NOMO-1 (cell line): ENCODE results near the gene TTC39C.
A peak's percentile ranks its signal among the peaks of the same experiment; 100 is the strongest.

Experiments used
- DNase-seq, 2 experiments: peaks; one replicate each; lab custom pipeline; 2025; ENCODE audit not compliant: unreplicated experiment in 2 of 2; lab: John Stamatoyannopoulos, UW

Gene TTC39C

DNA sequence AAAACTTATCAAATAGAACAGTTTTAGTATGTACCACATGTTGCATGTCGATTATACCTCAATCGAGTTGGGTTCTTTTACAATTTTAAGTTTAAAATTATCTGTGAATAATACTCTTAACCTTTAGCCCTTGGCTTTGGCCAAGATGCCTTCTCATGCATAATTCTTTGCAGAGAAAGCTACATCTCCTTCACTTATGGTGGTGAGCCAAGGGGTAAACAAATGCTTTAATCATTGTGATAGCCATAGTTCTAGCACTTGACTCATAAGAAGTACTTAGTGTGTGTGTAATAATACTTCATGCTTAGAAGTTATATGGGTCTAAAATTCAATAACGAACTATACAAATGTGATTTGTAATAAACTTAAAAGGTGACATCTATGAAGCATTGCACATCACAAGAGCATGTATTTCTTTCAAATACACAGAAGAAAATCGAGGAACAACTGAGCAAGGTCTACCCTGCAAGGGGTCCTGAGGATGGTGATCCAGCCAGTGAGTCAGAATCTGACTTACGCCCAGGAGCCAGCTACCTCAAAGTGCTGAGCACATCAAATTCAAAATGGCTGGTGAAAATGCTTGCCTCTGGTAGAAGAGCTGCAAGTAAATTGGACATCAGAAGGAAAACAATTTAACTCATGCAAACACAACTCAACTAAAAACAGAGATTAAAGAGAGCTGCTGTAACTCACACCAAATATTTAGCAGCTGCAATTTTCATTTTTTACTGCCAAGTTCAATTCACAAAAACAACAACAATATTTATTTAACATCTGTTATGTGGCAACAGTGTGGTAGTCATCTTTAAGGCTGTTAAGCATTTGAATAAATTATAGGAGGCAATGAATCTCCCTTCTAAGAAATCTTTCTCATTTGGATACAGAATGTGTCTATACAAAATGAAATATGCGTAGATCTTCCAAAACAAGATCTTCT lies 23.8 kb upstream of the TTC39C start:
- no peak for DNase-seq

DNA sequence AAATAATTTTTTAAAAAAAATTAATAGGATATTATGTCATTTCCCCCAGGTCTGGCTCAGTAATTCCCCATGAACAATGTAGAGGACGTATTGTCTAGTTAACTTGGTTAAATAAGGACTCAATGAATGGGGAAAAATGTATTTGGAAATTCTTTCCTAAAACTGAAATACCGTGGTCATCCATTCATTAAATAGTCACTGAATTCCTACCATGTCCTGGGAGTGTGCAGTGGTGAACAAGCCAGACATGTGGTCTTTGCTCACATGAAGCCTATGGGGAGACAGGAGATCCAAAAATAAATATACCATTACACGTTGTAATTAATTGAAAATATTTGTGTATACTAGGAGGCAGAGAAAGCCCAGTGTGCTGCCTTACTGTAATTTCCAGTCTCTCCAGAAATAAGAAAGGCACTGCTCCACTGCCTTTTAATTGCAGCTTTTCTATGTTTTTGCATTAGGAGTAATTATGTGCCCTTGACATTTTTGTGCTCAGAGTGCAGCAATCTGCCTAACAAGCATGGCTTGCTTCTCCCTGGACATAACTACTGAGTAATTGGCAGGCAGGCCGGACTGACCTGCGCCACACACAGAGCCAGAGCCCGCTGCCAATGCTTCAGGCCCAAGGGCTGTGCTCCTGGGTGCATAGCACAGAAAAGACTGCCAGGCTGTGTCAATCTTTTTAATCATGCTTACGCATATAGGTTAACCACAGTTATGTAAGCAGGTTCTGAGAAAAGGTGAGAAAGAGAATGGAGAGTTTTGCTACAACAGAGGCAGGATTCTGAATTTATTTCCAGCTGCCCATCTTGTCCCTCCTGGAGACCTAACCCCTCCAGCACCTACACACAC lies 22.2 kb upstream of the TTC39C start:
- DNase-seq: no peak

DNA sequence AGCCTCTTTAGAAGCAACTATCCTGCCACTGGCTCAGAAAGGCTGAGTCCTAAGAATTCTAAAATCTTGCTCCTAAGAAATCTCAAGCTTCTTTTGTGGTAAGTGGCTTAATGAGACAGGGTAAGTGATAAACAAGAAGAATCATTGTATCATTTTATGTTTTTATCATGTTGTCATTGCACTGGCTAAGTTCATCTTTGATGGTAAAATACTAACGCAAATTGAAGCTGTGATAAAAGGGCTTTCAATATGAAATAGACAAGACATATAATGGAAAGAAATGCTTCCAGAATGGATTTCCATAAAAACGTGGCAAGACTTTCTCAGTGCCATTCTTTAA lies 21.6 kb upstream of the TTC39C start:
- DNase-seq: no peak

DNA sequence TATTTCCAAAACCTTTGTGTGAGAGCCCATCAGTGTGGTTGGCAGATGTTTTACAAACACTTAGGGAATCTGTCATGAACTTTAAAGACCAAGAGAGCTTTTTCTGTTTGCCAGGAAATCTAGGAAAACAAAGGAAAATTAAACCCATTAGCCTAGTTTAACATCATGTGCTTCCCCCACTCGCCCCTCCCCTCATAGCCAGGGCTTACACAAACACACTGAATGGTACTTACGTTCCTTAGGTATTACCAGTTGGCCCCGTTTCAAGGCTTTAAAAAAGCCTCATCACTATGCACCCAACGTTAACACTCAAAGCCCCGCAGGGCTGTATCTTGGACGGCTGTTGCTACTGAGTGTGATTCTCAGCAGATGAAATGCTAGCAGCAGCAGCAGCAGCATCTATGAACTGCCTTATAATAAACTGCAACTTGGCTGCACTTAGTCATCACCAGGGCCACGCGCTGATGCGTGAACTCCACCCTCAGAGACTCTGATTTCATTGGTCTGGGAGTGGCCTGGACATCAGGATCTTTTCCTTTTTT lies 20.1 kb upstream of the TTC39C start:
- no peak for DNase-seq

DNA sequence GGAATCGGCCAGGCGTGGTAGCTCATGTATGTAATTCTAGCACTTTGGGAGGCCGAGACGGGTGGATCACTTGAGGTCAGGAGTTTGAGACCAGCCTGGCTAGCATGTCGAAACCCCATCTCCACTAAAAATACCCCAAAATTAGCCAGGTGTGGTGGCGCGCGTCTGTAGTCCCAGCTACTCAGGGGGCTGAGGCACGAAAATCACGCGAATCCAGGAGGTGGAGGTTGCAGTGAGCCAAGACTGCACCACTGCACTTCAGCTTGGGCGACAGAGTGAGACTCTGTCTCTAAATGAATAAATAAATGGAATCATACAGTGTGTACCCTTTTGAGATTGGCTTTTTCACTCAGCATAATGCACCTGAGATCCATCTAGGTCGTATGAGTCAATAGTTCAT lies 19.4 kb upstream of the TTC39C start:
- no peak for DNase-seq

DNA sequence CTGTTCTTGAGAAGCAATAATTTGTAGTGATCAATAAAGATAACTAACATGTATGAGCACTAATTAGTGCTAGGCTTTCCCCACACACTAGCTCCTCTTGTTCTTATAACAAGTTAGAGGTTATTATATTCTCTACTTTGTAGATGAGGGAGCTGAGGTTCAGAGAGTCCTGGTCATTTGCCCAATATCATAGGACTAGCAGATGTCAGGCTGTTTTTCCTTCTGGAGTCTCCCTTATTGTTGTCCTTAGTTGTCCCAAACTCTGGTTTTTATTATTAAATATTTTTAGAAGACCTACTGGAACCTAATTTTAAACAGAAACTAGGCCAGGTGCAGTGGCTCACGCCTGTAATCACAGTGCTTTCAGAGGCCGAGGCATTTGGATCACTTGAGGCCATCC lies 16.5 kb upstream of the TTC39C start:
- no peak for DNase-seq

DNA sequence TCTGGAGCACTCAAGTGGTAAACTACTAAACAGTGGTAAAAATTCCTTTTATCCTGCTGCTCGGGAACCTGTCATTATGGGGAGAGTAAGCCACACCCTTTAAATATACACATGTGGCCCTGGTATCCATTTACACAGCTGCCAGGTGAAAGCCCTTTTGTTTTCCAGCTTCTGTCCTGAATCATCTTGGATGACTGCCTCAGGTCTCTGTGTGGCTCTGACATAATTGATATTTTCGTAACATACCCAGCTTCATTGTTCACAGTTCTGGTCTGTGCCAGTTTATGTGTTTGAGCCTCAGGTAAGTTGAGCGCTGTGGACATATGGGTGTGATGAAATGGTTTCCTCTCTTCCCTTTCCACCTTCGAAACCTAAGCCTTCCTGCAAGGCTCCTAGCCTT lies 15.7 kb upstream of the TTC39C start:
- DNase-seq: no peak

DNA sequence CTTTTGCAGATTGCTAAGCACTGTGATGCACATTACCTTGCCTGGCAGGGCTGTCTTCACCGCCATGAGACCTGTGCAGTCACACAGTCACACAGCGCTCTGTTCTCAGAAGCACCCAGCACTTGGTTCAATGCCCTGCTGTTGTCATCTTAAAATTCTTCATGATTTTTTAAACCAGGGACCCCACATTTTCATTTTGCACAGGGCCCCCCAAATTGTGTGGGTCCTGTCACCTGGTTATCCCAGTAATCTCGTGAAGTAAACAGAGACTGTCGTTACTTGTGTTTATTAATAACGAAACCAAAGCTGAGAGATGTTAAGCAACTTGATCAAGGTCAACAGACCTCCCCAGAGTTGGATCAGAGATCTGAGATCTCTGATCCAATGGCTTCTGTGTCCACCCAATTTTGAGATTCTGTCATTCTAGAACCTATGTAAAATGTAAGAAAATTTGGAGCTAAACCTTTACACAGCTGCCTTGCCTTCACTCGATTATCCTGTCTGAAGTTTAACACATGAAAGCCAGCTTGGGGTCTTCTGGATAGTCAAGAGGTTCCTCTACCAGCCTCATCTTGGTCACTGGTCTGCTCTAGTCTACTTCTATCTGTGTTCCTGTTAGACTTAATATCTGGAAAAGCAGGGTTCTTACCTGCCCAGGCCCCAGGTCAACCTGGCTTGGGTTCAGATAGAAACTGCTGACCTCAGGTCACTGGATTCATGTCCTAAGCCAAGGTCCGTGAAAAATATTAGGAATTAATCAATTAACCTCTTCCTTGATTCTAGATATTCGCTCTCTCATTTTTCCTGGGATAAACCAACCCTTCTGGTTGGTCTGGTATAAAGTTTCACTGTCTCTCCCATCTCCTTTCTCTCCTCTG lies 13.7 kb upstream of the TTC39C start:
- DNase-seq: no peak

DNA sequence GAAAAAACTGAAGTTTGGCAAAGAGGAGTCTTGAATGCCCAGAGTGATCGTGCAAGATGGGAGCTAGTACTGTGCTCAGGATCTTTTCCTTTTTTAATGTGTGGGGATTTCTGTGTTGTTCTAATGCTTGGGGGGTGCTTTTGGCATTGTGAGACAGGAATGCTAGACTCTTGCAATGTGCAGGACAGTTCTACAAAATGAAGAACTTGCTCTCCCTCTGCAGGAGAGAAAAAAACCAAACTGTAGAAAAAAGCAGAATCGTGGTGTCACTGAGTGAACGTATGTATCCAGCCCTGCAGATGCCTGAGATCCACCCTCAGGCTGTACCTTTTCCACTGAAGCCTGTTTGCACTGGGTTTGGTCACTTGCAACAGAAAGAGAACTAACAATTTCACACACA lies 12.1 kb upstream of the TTC39C start:
- DNase-seq: peak in 1 of 2 experiments; percentile 5

DNA sequence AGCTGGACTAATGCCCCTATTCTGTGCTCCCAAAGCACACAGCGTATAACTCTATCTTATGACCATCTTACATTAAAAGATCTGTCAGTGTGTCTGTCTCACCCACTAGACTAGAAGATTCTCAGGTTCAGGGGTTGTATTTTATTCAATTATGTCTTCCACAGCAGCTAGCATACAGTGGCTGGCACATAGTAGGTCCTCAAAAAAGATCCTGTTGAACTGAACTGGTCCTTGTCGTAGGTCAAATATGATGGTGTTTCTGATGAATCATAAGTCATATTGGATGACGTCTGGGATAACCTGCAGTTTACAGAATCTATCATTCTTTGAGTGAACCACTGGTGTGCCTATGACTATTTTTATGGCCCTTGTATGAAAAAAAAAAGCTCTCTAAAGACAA lies 11.3 kb upstream of the TTC39C start:
- DNase-seq: no peak

DNA sequence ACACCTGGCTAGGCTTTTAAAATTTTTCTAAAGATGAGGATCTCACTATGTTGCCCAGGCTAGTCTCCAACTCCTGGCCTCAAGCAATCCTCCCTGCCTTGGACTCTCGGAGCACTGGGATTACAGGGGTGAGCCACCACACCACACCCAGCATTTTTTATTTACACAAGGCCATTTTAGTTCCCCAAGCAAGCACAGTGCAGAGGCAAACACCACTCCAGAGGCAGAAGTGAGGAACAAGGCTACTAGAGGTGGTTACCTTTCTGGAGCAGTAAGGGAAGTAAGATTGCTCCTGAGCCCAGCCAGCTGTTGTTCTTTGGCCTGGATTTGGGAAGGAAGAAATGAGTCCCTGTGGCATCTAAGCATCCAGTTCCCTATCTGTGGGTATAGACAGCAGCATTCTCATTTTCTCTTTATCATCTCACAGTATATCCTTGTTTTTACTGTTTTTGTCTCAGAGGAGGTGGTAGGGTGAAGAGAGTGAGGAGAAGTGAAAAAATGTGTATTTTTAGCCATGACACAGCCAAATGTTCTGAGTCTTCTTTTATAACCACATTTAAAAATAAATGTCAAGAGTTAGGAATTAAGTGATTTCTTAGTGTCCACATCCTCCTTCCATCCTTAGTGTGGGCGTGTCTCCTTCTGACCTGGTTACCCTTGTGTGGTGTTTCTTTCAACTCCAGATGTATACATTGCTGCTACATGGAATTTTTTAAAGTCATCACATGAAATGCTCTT lies 10.5 kb upstream of the TTC39C start:
- peak; percentile 15 to 33 for DNase-seq

DNA sequence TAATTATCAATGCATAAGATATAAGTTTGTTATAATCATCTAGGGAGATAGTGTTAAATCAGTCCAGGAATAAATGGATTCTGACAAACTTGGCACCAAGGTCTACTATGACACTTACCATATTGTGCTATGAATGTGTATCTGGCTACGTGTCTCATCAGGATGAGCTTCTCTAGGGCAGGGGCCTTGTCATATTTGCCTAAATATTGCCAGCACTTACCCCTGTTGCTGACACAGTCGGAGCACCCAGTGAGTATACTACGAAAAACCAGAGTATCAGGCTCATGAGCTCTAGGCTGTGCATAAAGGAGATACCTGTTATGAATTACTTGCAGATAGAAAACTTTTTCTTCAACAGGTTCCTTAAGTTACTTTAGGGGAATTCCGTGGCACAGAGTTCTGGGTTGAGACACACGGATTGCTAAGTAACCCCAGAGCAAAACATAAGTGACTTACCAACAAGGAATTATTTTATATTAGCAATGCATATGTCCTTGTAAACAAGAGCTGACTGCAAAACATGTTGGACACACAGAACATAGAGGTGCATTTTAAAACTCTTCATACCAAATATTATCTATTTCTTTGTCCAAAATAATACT lies 7.7 kb upstream of the TTC39C start:
- DNase-seq: no peak

DNA sequence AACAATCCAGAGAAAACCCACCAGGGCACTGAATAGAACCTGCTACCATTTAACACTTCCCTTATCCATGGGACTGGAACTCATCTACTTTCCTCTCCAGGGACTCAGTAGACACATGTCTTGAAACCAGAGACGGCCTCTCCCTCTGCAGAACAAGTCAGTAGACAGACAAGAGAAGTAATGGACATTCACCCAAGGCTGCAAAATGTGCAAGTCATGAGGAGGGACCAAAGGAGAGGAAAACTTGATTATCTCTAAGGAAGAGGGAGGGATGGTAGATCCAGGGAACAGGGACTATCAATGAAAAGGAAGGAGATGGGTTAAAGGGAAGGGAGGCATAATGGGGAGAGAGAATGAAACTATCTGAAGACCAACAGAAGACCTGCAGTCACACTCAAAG lies 5.3 kb upstream of the TTC39C start:
- DNase-seq: no peak

DNA sequence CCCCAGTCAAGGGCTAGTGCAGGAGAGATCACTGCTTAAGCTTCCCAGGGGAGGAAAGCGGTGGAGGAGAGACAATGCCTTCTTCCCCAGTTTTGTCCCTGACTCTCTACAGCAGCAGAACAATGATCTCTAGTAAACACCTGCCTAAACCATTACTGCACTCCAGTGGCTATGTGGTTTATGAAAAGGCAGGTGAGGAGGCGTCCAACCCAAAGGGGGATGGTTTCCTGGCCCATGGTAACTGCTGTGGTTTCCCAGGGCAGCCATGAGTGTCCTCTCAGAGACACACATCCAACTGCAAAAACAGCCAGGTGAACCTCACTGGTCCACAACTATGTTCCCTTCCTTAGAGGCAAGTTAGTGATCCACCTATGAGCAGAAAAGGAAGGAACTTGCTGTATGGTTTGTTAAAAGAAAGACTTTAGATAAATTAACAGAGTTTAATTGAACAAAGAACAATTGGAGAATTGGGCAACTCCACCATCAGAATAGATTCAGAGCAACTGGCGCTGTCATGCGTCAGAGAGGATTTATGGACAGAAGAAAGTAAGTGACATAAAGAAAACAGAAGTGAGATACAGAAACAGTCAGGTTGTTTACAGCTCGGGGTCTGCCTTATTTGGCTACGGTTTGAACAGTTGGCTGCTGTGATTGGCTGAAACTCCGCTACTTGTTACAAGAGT lies 4.8 kb upstream of the TTC39C start:
- peak; percentile 22 to 76 for DNase-seq

DNA sequence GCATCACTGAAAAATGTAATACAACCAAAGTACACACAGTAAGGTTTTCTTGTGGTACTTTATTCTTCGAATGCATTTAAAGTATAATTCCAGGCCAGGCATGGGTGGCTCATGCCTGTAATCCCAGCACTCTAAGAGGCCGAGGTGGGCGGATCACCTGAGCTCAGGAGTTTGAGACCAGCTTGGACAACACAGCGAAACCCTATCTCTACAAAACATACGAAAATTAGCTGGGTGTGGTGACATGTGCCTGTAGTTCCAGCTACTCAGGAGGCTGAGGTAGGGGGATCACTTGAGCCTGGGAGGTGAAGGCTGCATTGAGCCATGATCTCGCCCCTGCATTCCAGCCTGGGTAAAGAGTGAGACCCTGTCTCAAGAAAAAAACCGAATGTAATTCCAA lies 3.9 kb upstream of the TTC39C start:
- no peak for DNase-seq

DNA sequence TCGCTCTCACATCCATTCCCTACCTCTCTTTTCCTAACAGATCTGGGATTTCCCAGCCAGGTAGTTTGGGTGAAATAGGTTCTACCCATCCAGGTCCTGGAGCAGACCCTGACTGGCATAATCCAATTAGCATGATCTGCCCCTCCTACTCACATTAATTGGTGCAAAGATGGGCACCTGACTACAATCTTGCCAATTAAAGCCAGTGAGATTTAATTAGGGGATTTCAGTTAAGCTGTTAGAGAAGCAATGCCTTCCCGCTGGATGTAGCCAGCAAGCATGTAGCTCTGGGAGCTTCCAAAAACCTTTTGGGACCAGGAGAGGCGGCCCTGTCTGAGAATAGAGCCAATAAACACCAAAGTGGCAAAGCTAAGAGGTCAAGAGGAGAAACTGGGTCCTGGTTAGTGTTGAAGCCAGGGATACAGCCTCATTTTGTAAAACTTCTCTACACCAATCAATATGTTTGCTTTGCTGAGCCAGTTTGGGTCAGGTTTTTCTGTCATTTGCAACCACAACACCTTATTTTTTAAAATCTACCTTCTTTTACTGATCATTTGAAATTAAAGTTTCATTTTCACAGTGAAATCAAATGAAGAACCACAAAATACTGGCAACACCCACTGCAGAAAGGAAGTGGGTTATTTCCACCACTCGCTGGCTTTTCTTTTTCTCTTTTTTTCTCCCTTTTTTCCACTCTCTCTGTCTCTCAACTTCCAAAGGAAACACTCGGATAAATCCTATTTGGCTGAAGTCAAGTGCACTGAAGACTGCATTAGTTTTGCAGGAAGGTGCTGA lies 3.2 kb upstream of the TTC39C start:
- peak in 1 of 2 experiments; percentile 31 for DNase-seq

DNA sequence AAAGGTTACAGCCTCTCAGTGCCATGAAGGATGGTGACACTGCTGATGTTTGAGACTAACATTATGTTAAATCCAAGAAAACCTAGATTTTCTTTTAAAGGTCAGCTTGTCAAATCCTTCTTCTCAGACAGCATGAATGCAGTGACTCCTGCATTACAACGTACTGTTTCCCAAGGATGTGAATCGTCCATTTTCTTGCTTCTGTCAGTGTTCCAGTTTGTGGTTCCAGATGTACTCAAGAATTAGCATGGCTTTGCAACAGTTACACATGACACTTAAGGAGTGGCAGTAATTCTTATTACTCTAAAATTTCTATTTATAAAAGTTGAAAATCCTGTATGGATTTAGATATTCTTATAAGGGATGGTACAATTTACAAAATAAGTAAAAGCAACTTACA lies 1.5 kb upstream of the TTC39C start:
- DNase-seq: no peak

DNA sequence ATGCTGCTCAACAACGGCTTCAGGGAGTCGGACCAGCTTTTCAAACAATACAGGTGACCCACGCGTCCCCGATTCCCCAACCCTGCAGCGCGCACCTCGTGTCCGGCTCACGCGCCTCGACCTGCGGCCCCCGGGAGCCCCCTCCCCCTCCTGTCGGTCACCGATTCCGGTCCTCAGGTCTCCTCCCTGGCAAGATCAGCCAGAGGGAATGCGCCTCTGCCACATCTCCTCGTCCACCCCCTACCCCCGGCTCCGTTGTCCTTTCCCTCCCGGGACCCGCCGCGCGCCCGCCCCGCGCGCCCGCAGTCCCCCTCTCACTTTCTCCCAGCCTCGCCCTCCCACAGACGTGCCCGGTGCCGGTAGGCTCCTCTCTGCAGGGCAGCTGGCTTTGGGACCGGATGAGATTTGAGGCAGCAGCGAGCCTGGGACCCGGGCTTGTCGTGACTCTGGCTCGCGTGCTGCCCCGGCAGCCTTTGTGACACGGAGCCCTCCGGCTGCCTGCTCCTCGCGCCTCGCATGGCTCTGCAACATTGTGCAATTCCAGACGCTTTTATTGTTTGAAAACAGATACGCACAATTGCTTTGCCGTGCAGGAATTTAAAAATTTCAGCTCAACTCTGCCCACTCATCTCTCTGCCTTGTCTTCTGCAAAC lies 558 bp downstream of the TTC39C start:
- DNase-seq: peak; percentile 19 to 56
